T-helper 1 cell treated with Interleukin-12 subunit alpha and Interleukin-12 subunit beta and Interleukin-4 antibody, amounts not matched to agents 30 μg/mL and 1 μg/mL, for 36 hours (primary cell): ENCODE measurements around the gene ZSWIM3.

Source experiments
- H3K27ac Mint-ChIP-seq: one replicate; pipeline ENCODE4 v1.8.0; 2021; ENCODE audit warnings: mild to moderate bottlenecking, mixed read lengths
- H3K27me3 Mint-ChIP-seq: one replicate; pipeline ENCODE4 v1.8.0; 2021; ENCODE audit warnings: low read depth, mixed read lengths
- H3K36me3 Mint-ChIP-seq: one replicate; pipeline ENCODE4 v1.8.0; 2021; ENCODE audit warnings: low read depth, mixed read lengths
- H3K4me1 Mint-ChIP-seq: one replicate; pipeline ENCODE4 v1.8.0; 2021; ENCODE audit warnings: low read depth, mixed read lengths
- H3K4me3 Mint-ChIP-seq: one replicate; pipeline ENCODE4 v1.8.0; 2021; ENCODE audit warnings: mild to moderate bottlenecking, moderate library complexity, mixed read lengths
- H3K9me3 Mint-ChIP-seq: one replicate; pipeline ENCODE4 v1.8.0; 2021; ENCODE audit warnings: mixed read lengths

The ZSWIM3 gene

GRCh38 chr20:45841407-45842129, 15.8 kb upstream of the ZSWIM3 start:
- Mint-ChIP-seq H3K36me3 (peaks cover 23% of the 10 kb centered on the region), H3K4me3 (no peak overlapping the region), H3K27me3 (no peaks in the 10 kb centered on the region), H3K4me1 (peaks cover 1% of the 10 kb centered on the region), H3K9me3 (no peaks in the 10 kb centered on the region), H3K27ac (no peak overlapping the region)

GRCh38 chr20:45842169-45842812, 15.1 kb upstream of the ZSWIM3 start:
- peaks cover 1% of the 10 kb centered on the region for H3K4me1 Mint-ChIP-seq
- no peaks in the 10 kb centered on the region for H3K27me3 Mint-ChIP-seq
- H3K4me3 Mint-ChIP-seq = no peak overlapping the region
- H3K27ac Mint-ChIP-seq = no peak overlapping the region
- no peaks in the 10 kb centered on the region for H3K9me3 Mint-ChIP-seq
- peaks cover 25% of the 10 kb centered on the region for H3K36me3 Mint-ChIP-seq

- Mint-ChIP-seq H3K27ac (no peak overlapping the region), H3K4me1 (peaks cover 1% of the 10 kb centered on the region), H3K27me3 (no peaks in the 10 kb centered on the region), H3K9me3 (no peaks in the 10 kb centered on the region), H3K4me3 (no peak overlapping the region), H3K36me3 (peaks cover 26% of the 10 kb centered on the region)
These were observed 13.9 kb upstream of the ZSWIM3 start for GRCh38 chr20:45843506-45843905.

- Mint-ChIP-seq H3K4me1 (peaks cover 1% of the 10 kb centered on the region), H3K4me3 (no peak overlapping the region), H3K9me3 (no peaks in the 10 kb centered on the region), H3K36me3 (peaks cover 33% of the 10 kb centered on the region), H3K27me3 (no peaks in the 10 kb centered on the region), H3K27ac (no peak overlapping the region)
These were observed 12.0 kb upstream of the ZSWIM3 start for GRCh38 chr20:45845452-45845851.

GRCh38 chr20:45848421-45848820, 9.0 kb upstream of the ZSWIM3 start:
- no peak overlapping the region for H3K27ac Mint-ChIP-seq
- H3K4me1 Mint-ChIP-seq = no peaks in the 10 kb centered on the region
- no peaks in the 10 kb centered on the region for H3K9me3 Mint-ChIP-seq
- H3K4me3 Mint-ChIP-seq = no peak overlapping the region
- H3K36me3 Mint-ChIP-seq = peaks cover 31% of the 10 kb centered on the region
- H3K27me3 Mint-ChIP-seq = no peaks in the 10 kb centered on the region

- peaks cover 3% of the 10 kb centered on the region for H3K4me1 Mint-ChIP-seq
These were observed 8.3 kb upstream of the ZSWIM3 start for GRCh38 chr20:45848969-45849582.

GRCh38 chr20:45850238-45850637, 7.2 kb upstream of the ZSWIM3 start:
- Mint-ChIP-seq H3K27me3 (no peaks in the 10 kb centered on the region), H3K4me1 (peaks cover 8% of the 10 kb centered on the region), H3K9me3 (no peaks in the 10 kb centered on the region), H3K27ac (no peak overlapping the region), H3K4me3 (no peak overlapping the region), H3K36me3 (peaks cover 23% of the 10 kb centered on the region)

More at GRCh38 chr20:45848969-45849582, 8.3 kb upstream of the ZSWIM3 start:
- Mint-ChIP-seq H3K36me3 (peaks cover 28% of the 10 kb centered on the region), H3K27ac (no peak overlapping the region), H3K27me3 (no peaks in the 10 kb centered on the region), H3K4me3 (no peak overlapping the region), H3K9me3 (no peaks in the 10 kb centered on the region)

- Mint-ChIP-seq H3K27ac (no peak overlapping the region), H3K36me3 (peaks cover 19% of the 10 kb centered on the region), H3K27me3 (no peaks in the 10 kb centered on the region), H3K4me3 (no peak overlapping the region), H3K9me3 (no peaks in the 10 kb centered on the region), H3K4me1 (peaks cover 11% of the 10 kb centered on the region)
These were observed 6.5 kb upstream of the ZSWIM3 start for GRCh38 chr20:45850926-45851325.

- H3K27ac Mint-ChIP-seq = no peak overlapping the region
- H3K9me3 Mint-ChIP-seq = no peaks in the 10 kb centered on the region
- H3K4me1 Mint-ChIP-seq = peaks cover 14% of the 10 kb centered on the region
- H3K36me3 Mint-ChIP-seq = peaks cover 18% of the 10 kb centered on the region
- H3K27me3 Mint-ChIP-seq = no peaks in the 10 kb centered on the region
- H3K4me3 Mint-ChIP-seq = no peak overlapping the region
These were observed 5.9 kb upstream of the ZSWIM3 start for GRCh38 chr20:45851501-45851900.

- H3K36me3 Mint-ChIP-seq = peaks cover 17% of the 10 kb centered on the region
- H3K27me3 Mint-ChIP-seq = no peaks in the 10 kb centered on the region
- no peak overlapping the region for H3K27ac Mint-ChIP-seq
- no peaks in the 10 kb centered on the region for H3K9me3 Mint-ChIP-seq
- peaks cover 16% of the 10 kb centered on the region for H3K4me1 Mint-ChIP-seq
- no peak overlapping the region for H3K4me3 Mint-ChIP-seq
These were observed 5.1 kb upstream of the ZSWIM3 start for GRCh38 chr20:45852326-45852725.

- Mint-ChIP-seq H3K27me3 (no peaks in the 10 kb centered on the region), H3K4me3 (no peak overlapping the region), H3K36me3 (peaks cover 17% of the 10 kb centered on the region), H3K27ac (no peak overlapping the region), H3K9me3 (no peaks in the 10 kb centered on the region), H3K4me1 (peaks cover 24% of the 10 kb centered on the region)
These were observed 3.9 kb upstream of the ZSWIM3 start for GRCh38 chr20:45853484-45853883.

- Mint-ChIP-seq H3K9me3 (no peaks in the 10 kb centered on the region), H3K36me3 (peaks cover 7% of the 10 kb centered on the region), H3K4me1 (peaks cover 34% of the 10 kb centered on the region), H3K27me3 (no peaks in the 10 kb centered on the region), H3K4me3 (peak overlapping the region; percentile 97), H3K27ac (peak overlapping the region; percentile 99)
These were observed 435 bp downstream of the ZSWIM3 start for GRCh38 chr20:45857882-45858216.

- Mint-ChIP-seq H3K36me3 (peaks cover 10% of the 10 kb centered on the region), H3K27me3 (no peaks in the 10 kb centered on the region), H3K4me1 (peaks cover 32% of the 10 kb centered on the region), H3K9me3 (no peaks in the 10 kb centered on the region), H3K27ac (no peak overlapping the region), H3K4me3 (no peak overlapping the region)
These were observed 2.5 kb downstream of the ZSWIM3 start for GRCh38 chr20:45859916-45860315.

GRCh38 chr20:45860560-45861220, 3.3 kb downstream of the ZSWIM3 start:
- no peaks in the 10 kb centered on the region for H3K9me3 Mint-ChIP-seq
- H3K36me3 Mint-ChIP-seq = peaks cover 10% of the 10 kb centered on the region
- peaks cover 28% of the 10 kb centered on the region for H3K4me1 Mint-ChIP-seq
- no peaks in the 10 kb centered on the region for H3K27me3 Mint-ChIP-seq
- no peak overlapping the region for H3K4me3 Mint-ChIP-seq
- no peak overlapping the region for H3K27ac Mint-ChIP-seq
